ENCODE data around the gene TYW1.
A peak's percentile ranks its signal among the peaks of the same experiment; 100 is the strongest.
"Not testable (repeated sequence)": the region's sequence is repeated elsewhere in the genome, so short reads cannot be mapped to it uniquely, and the experiment has no call there.

TYW1 gene, protein sequence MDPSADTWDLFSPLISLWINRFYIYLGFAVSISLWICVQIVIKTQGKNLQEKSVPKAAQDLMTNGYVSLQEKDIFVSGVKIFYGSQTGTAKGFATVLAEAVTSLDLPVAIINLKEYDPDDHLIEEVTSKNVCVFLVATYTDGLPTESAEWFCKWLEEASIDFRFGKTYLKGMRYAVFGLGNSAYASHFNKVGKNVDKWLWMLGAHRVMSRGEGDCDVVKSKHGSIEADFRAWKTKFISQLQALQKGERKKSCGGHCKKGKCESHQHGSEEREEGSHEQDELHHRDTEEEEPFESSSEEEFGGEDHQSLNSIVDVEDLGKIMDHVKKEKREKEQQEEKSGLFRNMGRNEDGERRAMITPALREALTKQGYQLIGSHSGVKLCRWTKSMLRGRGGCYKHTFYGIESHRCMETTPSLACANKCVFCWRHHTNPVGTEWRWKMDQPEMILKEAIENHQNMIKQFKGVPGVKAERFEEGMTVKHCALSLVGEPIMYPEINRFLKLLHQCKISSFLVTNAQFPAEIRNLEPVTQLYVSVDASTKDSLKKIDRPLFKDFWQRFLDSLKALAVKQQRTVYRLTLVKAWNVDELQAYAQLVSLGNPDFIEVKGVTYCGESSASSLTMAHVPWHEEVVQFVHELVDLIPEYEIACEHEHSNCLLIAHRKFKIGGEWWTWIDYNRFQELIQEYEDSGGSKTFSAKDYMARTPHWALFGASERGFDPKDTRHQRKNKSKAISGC

GRCh38 chr7:66996444-66997191 lies at the start of gene TYW1:
Gene TYW1, plus strand, starts transcription at chr7:66996833. Its CDS starts 146 bp downstream, at chr7:66996979.
- peak; percentile 97 for DNase-seq

DNA sequence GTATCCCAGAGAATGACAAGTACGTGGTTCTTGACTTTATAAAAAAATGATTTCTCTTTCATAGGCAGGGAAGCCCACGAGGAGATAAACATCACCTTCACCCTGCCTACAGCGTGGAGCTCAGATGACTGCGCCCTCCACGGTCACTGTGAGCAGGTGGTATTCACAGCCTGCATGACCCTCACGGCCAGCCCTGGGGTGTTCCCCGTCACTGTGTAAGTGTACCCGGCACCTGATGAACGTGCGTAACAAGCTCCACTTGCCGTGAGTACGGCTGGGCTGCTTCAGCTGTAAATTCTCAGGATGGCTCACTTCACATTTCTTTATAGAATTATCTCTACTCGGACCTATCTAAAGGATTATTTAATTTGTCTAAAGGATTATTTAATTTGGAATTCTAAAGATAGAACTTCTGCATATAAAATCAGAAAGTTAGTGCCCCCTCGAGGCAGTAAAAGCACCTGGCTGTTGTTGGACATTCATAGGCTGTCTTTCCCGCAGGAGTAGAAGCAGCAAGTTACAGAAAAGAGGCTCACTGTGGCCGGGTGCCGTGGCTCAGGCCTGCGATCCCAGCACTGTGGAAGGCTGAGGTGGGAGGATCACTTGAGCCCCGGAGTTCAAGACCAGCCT lies 48.0 kb upstream of the TYW1 start:
- DNase-seq: no peak

DNA sequence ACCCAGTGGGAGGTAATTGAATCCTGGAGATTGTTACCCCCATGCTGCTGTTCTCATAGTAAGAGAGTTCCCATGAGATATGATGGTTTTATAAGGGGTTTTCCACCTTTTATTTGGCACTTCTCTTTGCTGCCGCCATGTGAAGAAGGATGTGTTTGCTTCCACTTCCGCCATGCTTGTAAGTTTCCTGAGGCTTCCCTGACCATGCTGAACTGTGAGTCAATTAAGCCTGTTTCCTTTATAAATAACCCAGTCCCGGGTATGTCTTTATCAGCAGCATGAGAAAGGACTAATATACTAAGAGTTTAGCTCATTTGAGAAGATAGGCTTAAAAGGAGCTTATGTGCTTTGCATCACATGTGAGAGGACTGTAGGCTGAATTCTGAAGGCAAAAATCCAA lies 46.3 kb upstream of the TYW1 start:
- no peak for DNase-seq

DNA sequence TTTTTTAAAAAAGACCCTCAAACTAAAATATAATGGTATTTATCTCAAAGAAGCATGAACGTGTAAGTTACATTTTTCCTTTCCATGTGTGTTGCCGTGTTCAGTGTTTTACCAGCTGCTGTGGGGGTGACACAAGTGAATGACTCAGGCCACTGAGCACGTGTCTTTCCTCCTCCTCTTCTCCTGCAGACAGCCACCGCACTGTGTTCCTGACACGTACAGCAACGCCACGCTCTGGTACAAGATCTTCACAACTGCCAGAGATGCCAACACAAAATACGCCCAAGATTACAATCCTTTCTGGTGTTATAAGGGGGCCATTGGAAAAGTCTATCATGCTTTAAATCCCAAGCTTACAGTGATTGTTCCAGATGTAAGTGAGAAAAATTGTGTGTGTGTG lies 45.9 kb upstream of the TYW1 start:
- DNase-seq: no peak

DNA sequence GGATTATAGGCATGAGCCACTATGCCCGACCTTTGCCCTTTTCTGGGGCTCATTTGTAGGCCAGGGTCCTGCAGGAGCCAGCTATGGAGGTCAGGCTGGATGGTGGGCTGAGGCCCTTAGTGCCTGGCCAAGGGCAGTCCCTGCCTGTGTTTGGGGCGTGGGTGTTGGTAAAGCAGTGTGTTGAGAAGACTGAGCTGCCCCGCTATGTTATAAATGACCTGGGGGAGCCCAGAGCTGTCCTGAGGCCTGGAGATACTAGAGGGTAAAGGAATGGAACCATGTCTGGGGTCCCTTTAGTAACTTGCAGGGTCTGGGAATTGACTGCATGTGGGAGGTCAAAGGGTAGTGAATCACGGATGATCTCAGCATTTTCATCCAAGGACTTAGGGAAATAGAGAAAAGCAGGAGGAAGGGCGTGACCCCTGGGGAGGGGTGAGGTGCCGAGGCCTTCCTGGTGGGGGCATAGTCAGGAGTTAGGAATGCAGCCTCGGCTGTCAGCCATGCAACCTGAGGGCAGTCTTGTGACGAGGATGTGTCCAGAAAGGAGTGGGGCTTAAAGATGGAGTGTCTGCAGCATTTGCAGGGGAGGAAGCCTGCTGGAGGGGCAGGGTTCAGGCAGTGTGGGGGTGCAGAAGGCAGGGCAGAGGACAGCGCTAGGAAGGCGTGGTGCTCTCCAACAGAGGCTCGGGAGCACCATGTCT lies 44.1 kb upstream of the TYW1 start:
- DNase-seq: no peak

DNA sequence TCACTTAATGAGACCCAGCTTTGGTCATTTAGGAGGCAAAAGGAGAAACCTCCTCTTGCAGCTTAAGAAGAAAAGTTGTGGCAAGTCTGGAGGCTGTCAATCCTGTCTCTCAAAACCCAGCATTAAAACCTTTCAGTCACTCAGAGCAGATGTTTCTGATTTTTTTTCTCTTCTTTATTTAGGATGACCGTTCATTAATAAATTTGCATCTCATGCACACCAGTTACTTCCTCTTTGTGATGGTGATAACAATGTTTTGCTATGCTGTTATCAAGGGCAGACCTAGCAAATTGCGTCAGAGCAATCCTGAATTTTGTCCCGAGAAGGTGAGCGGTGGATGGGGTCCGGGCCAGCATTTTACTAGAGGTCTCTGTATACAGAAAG lies 43.6 kb upstream of the TYW1 start:
- no peak for DNase-seq

GRCh38 chr7:66957595-66958290 lies 38.9 kb upstream of the TYW1 start:
- no peak for DNase-seq

DNA sequence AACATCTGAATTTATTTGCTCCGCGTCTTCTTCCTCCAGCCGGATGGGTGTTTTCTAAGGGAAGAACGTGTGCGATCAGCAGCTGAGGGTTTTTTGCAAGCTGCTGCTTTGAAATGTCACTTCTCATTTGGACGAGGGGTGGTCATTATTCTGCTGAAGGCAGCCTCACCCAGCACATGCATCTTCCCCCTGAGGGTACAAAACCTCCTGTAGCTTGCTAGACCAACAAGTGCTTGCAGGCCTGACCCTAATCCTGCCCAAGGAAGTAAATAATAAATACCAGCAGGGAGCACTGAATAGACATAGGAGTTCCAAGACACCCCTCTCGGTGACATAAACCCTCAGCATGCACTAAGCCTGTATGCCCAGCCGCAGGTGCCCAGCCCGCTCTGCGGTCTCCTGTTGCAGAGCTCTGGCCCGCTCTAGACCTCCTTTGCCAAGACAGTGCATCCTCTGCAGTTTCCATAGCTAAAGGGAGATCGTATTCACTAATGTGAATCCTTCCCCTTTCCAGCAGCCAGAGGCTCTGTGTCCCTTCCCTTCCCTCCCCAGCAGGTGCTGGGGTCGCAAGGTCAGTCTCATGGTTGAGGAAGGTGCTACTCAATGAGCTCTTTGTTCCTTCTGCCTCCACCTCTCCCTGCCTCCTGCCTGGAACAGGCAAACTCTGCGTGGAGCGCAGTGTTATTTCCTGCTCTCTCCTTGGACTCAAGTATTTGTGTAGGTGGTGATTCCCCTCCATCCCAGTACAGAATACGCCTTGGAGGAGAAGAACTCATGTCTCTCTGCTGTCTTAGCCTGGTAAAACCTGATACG lies 37.9 kb upstream of the TYW1 start:
- DNase-seq: no peak

GRCh38 chr7:66960192-66960591 lies 36.4 kb upstream of the TYW1 start:
- DNase-seq: no peak

- no peak for DNase-seq
These were observed 35.5 kb upstream of the TYW1 start for GRCh38 chr7:66961096-66961495.

DNA sequence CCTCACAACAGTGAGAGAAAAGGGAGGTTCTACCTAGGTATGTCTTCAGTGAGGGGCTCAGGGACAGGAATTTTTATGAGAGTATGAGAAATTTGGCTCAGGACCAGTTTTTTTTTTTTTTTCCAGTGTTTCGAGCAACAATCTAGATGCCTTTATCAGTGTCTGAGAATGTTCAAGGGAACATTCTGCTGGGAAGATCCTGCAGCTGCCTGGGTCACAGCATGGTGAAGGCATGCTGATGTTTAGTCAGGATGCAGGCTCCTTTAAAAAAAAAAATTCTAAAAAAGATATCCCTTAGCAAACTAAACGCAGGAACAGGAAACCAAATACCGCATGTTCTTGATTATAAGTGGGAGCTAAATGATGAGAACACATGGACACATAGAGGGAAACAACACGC lies 32.2 kb upstream of the TYW1 start:
- no peak for DNase-seq

DNA sequence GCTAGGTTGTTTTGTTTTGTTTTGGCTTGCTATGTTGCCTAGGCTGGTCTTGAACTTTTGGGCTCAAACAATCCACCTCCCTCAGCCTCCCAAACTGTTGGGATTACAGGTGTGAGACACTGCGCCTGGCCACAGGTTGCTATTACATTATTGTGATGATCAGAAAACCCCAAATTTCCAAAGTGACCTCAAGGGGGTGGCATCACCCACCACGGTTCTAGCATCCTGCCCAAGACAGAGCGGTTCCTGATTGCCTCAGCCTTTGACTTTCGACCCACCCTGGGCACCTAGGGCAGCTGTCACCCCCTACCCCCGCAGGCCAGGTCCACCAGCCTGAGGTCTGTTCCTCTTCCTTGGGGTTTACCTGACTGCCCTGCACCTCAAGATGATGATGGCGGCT lies 29.6 kb upstream of the TYW1 start:
- DNase-seq: no peak

DNA sequence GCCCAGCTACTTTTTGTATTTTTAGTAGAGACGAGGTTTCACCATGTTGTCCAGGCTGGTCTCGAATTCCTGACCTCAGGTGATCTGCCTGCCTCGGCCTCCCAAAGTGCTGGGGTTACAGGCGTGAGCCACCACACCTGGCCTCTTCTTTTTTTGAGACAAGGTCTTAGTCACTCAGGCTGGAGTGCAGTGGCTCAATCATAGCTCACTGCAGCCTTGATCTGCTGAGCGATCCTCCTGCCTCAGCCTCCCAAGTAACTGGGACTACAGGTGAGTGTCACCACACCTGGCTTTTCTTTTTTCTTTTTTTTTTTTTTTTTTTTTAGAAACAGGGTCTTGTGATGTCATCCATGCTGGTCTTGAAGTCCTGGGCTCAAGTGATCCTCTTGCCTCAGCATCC lies 27.6 kb upstream of the TYW1 start:
- not testable (repeated sequence) for DNase-seq

- DNase-seq: no peak
These were observed 26.3 kb upstream of the TYW1 start for GRCh38 chr7:66970310-66970709.

DNA sequence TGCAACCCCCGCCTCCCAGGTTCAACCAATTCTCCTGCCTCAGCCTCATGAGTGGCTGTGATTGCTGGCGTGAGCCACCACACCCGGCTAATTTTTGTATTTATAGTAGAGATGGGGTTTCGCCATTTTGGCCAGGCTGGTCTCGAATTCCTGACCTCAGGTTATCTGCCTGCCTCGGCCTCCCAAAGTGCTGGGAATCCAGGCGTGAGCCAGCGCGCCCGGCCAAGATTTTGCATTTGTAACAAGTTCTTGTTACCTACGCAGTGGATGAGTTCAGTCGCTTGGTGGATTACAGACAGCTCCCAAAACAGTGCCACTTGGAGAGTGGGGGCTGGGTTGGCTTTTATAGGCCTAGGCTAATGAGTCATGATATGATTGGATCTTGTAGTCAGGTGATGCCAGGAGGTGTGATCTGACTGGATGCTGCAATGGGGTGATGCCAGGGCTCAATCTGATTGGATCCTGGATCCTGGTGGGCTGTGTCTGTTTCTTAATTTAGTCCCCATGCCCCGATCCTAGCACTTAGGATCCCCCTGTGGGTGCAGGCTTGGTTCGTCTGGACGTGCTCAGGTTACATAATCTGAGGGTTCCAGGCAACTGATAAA lies 21.5 kb upstream of the TYW1 start:
- DNase-seq: no peak

- DNase-seq: not testable (repeated sequence)
These were observed 18.3 kb upstream of the TYW1 start for GRCh38 chr7:66978312-66978711.

GRCh38 chr7:66979013-66979412 lies 17.6 kb upstream of the TYW1 start:
- DNase-seq: not testable (repeated sequence)

GRCh38 chr7:66980336-66980735 lies 16.3 kb upstream of the TYW1 start:
- not testable (repeated sequence) for DNase-seq

DNA sequence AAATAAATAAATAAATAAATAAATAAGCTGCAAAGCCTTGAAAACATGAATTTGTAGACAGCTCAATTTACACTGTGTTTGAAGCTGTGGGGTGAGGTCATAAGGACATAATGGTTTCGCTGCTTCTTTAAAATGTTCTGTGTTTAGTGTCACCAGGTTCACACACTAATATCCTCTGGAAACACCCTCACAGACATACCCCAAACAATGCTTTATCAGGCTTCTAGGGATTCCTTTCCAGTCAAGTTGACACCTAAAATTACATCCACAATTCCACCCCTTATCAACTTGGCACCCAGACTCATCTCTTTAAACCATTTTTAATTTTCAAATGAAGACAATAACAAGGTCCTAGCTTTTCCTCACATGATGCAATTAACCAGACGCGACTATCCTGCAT lies 7.1 kb upstream of the TYW1 start:
- not testable (repeated sequence) for DNase-seq

DNA sequence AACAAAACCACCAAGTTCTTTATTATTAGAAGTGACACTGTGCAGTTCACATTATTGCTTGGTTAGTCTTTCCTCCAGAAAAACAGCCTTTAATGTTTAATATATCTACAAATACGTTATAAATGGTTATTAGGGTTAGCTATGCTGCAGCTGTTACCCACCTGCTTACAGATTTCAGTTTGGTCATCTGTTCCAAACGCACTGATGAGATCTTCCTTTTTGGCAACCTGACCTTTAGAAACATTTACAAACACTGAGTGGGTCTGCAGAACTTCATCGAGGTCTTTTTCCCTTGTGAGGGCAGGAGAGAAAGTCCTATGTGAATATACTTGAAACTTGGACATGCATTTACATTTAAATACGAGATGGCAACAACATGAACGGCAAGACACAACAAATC lies 2.6 kb upstream of the TYW1 start:
- not testable (repeated sequence) for DNase-seq

DNA sequence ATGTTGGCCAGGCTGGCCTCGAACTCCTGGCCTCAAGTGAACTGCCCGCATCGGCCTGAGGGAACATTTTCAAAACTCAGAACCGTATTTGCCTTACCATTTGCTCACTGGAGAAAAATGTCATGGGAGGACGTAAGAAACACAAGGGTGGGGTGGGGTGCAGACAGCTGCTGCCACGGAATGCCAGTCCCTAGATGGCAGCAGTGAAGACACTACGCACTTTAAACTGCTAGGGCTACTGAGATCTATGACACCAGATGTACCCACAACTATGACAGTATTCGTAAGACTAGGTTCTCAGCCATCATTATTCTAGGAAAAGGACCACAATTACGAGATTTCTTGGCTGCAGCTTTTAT lies 2.0 kb upstream of the TYW1 start:
- DNase-seq: peak; percentile 51

Data from activated CD8-positive, alpha-beta memory T cell treated with anti-CD3 and anti-CD28 coated beads, Interleukin-2, amount 50 U/mL, for 4 hours (primary cell).